OCI-LY3 (cell line): ENCODE measurements around the gene NCF4.
A peak's percentile ranks its signal among the peaks of the same experiment; 100 is the strongest.

Experiments
- H2AFZ ChIP-seq: fragments of 200-600, 300-600 bp; shearing (Covaris generic); 2 replicates; pipeline ENCODE4 v1.6.0; 2014; ENCODE audit warnings: antibody characterized with exemption, low read depth, low read length
- H3K27ac ChIP-seq: fragments of 200-600, 300-600 bp; sonication (generic); 2 replicates; pipeline ENCODE4 v1.5.1; 2014; ENCODE audit warnings: mild to moderate bottlenecking, low read length, moderate library complexity, mixed read lengths
- H3K27me3 ChIP-seq: fragments of 200-600, 300-600 bp; sonication (generic); 2 replicates; pipeline ENCODE4 v1.6.1; 2014; ENCODE audit warnings: low read depth, low read length, mixed read lengths
- H3K36me3 ChIP-seq: fragments of 200-600, 300-600 bp; sonication (generic); replicated peaks from 2 replicates; pipeline ENCODE3; 2014; ENCODE audit warnings: low read depth, low read length, mixed read lengths
- H3K4me1 ChIP-seq: fragments of 300-600, 200-600 bp; sonication (generic); 2 replicates; pipeline ENCODE4 v1.6.1; 2014; ENCODE audit warnings: low read length, mixed read lengths
- H3K4me2 ChIP-seq: fragments of 200-600, 300-600 bp; sonication (generic); 2 replicates; pipeline ENCODE4 v1.6.1; 2014; ENCODE audit warnings: low read length, mixed read lengths
- H3K4me3 ChIP-seq: fragments of 300-600, 200-600 bp; sonication (generic); 2 replicates; pipeline ENCODE4 v1.5.1; 2014; ENCODE audit warnings: antibody characterized with exemption, mild to moderate bottlenecking, low read length, moderate library complexity
- H3K79me2 ChIP-seq: fragments of 300-600, 200-600 bp; shearing (Covaris generic); 2 replicates; pipeline ENCODE4 v1.6.1; 2014; ENCODE audit warnings: mild to moderate bottlenecking, low read length, mixed read lengths
- H3K9ac ChIP-seq: fragments of 300-600, 200-600 bp; shearing (Covaris generic); 2 replicates; pipeline ENCODE4 v1.6.0; 2014; ENCODE audit warnings: mild to moderate bottlenecking, low read length, moderate library complexity
- H3K9me3 ChIP-seq: fragments of 200-600, 300-600 bp; shearing (Covaris generic); 2 replicates; pipeline ENCODE4 v1.6.1; 2014; ENCODE audit warnings: low read length, mixed read lengths; ENCODE audit not compliant: insufficient read depth
- H4K20me1 ChIP-seq: fragments of 200-600, 300-600 bp; sonication (generic); 2 replicates; pipeline ENCODE4 v1.6.1; 2016; ENCODE audit warnings: low read length, mixed read lengths; ENCODE audit not compliant: insufficient read depth
- EZH2phosphoT487 ChIP-seq: fragments of 200-600 bp; shearing (Covaris generic); IDR thresholded peaks from 2 replicates; pipeline ENCODE4 v1.6.1; 2018; ENCODE audit warnings: antibody characterized with exemption, mixed run types, low read depth
- TF ChIP-seq, protein P1 (sequence below): fragments of 200-600, 300-600 bp; sonication (generic); IDR thresholded peaks from 2 replicates; pipeline ENCODE4 v1.5.1; 2014; ENCODE audit warnings: antibody characterized with exemption, low read length, low read depth

The NCF4 gene

DNA sequence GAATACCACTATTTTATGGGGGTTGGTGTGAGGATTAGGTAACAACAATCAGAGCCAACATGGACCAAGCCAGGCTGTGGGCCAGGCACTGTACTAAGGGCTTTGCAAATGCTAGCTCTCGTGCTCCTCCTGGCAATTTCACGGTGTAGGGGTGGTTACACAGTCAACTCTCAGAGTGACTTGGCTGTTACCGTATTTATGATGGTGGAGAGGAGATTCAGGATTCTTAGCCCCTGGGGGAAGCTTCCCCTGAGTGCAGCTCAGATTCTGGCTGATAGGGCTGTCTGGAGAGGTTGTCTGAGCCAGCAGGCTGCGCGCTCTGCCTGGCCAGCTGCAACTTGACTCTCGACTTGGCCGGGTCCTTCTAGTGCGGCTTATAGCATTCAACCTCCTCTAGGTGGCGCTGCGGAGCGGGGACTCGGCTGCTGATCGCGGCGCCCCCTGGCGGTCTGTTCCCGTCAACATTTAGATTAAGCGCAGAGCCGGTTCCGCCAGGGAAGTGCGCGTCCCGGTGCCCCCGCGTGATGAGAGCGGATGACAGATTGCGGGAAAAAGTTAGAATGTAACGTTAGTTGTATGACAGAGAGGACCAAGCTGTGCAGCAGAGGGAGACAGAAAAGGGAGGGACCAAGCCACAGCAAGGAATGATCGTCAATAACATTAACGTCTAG, 4.5 kb upstream of the NCF4 start:
- Histone ChIP-seq H3K9ac (peak overlapping the region; percentile 49), H3K27ac (no peak overlapping the region), H3K36me3 (no peaks in the 10 kb centered on the region)

GRCh38 chr22:36856792-36857135, 4.0 kb upstream of the NCF4 start:
- peak overlapping the region; percentile 68 for H3K4me3 ChIP-seq
- no peaks in the 10 kb centered on the region for H3K79me2 ChIP-seq
- H2AFZ ChIP-seq: peak overlapping the region; percentile 67; the same call in 1 of the 2 replicates
- no peaks in the 10 kb centered on the region for H3K27me3 ChIP-seq
- peak overlapping the region; percentile 49 for H3K9ac ChIP-seq
- H4K20me1 ChIP-seq: no peaks in the 10 kb centered on the region
- H3K36me3 ChIP-seq: no peaks in the 10 kb centered on the region
- H3K9me3 ChIP-seq: no peaks in the 10 kb centered on the region
- H3K4me2 ChIP-seq: peak overlapping the region; percentile 79
- H3K4me1 ChIP-seq: peaks cover 69% of the 10 kb centered on the region
- H3K27ac ChIP-seq: no peak overlapping the region
- no peak for TF ChIP-seq EZH2phosphoT487
- TF ChIP-seq, protein P1, sequence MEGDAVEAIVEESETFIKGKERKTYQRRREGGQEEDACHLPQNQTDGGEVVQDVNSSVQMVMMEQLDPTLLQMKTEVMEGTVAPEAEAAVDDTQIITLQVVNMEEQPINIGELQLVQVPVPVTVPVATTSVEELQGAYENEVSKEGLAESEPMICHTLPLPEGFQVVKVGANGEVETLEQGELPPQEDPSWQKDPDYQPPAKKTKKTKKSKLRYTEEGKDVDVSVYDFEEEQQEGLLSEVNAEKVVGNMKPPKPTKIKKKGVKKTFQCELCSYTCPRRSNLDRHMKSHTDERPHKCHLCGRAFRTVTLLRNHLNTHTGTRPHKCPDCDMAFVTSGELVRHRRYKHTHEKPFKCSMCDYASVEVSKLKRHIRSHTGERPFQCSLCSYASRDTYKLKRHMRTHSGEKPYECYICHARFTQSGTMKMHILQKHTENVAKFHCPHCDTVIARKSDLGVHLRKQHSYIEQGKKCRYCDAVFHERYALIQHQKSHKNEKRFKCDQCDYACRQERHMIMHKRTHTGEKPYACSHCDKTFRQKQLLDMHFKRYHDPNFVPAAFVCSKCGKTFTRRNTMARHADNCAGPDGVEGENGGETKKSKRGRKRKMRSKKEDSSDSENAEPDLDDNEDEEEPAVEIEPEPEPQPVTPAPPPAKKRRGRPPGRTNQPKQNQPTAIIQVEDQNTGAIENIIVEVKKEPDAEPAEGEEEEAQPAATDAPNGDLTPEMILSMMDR: no peak

More for the DNA sequence above, 4.5 kb upstream of the NCF4 start:
- Histone ChIP-seq H3K4me2 (peak overlapping the region; percentile 79), H3K79me2 (no peaks in the 10 kb centered on the region), H3K4me1 (peaks cover 64% of the 10 kb centered on the region), H3K27me3 (no peaks in the 10 kb centered on the region), H2AFZ (peak overlapping the region; percentile 81), H4K20me1 (no peaks in the 10 kb centered on the region), H3K4me3 (peak overlapping the region; percentile 68), H3K9me3 (no peaks in the 10 kb centered on the region)
- no peak for TF ChIP-seq EZH2phosphoT487
- TF ChIP-seq, protein P1: peak; percentile 100

DNA sequence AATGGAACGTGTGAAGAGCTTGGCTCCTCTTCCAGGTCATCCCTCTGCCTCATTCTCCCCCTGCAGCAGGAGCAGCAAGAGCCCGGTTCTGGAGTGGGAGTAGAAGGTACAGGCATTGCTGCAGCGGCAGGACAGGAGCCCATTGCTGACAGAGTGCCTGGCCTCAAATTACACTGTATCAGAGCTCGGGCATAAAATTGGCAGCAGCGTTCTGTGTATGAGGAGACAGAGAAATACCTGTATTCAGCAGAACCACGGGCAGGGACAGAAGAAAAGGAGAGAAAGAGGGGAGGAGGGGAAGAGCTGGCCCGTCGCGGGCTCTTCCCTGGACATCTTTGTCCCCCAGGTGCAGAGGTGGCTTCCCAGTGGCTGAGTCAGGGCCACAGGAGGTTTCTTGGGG, 2.6 kb upstream of the NCF4 start:
- no peak overlapping the region for H3K9ac ChIP-seq
- H3K27me3 ChIP-seq: no peaks in the 10 kb centered on the region
- H2AFZ ChIP-seq: no peak overlapping the region
- no peaks in the 10 kb centered on the region for H3K79me2 ChIP-seq
- no peak overlapping the region for H3K27ac ChIP-seq
- H3K4me2 ChIP-seq: no peak overlapping the region
- H3K4me3 ChIP-seq: no peak overlapping the region
- TF ChIP-seq, protein P1: no peak
- TF ChIP-seq EZH2phosphoT487: no peak
- peaks cover 80% of the 10 kb centered on the region for H3K4me1 ChIP-seq
- no peaks in the 10 kb centered on the region for H3K36me3 ChIP-seq
- no peaks in the 10 kb centered on the region for H4K20me1 ChIP-seq
- no peaks in the 10 kb centered on the region for H3K9me3 ChIP-seq

- Histone ChIP-seq H2AFZ (peak overlapping the region; percentile 79), H3K27me3 (no peaks in the 10 kb centered on the region), H3K4me2 (peak overlapping the region; percentile 81), H3K27ac (peak overlapping the region; percentile 92), H3K4me1 (peaks cover 80% of the 10 kb centered on the region), H3K9me3 (no peaks in the 10 kb centered on the region), H3K79me2 (no peaks in the 10 kb centered on the region), H4K20me1 (no peaks in the 10 kb centered on the region), H3K9ac (peak overlapping the region; percentile 86), H3K4me3 (no peak overlapping the region), H3K36me3 (peaks cover 6% of the 10 kb centered on the region)
- TF ChIP-seq, protein P1: no peak
These were observed 1.8 kb upstream of the NCF4 start for GRCh38 chr22:36858966-36859365.
